Fibroblast of skin of right biceps (primary cell): ENCODE data around the gene AP3B1.

Experiments
- DNase-seq: peaks from one replicate; pipeline ENCODE4 v3.0.0-alpha.2; 2013

Gene AP3B1

DNA sequence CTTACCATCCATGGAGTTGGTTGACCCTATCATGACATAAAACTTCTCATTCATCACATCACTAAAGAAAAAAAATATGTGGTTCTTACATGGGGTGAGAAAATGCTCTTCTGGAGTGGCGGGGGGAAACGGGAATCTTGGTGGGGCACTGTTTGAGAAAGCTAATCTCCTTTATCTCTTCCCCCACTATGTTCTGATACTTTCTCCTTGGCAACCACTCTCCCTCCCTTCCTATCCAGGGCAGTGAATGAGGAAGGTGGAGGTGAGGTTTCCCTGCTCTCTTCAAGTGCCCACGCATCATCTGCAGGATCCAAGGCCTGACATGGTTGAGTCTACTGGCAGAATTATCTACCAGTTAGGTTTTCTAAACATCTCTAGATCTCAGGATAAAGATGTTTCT, 297.6 kb downstream of the AP3B1 start:
- no peak for DNase-seq

DNA sequence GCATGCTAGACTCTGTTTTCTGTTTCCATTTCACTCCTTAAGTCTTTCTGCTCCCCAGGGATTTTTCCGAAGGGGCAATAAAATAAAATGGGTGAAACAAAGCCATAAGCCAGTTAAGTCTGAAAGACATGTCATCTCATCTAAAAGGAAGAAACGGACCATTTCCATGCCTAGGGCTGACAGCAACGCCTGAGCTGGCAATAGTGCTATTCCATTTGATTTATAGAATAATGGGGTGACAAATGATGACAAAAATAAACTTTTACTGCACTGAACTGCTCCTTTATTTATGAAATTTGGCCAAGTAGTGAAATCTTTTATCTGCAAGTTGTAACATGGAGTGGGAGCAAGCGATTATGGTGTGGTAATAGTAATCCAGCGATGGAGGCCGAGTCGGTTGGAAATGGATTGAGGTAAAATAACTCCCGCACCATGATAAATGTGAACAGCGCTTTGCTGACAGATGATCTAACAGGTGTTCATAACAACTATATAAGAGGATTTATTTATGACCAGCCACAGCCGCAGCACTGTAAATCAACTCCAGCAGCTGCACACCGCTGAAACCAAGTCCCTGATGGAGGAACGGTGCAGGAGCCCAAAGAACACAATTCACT, 298.6 kb downstream of the AP3B1 start:
- DNase-seq = no peak

DNA sequence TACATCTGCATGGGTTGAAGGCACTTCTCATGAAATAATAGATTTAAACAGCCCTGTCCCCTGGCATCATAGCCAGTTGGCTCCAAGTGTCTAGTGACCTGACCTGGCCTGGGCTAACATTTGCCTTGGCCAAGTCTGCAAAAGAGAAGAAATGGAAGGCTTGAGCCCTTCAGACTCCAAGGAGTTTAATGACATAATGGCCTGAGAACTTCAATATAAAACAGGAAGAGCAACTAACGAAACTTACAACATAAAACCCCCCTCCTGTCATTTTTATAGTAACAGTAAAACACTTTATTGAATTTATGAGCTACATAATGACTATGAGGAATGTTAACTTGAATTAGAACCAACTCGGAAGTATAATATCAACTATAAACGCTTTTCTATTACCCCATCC, 299.6 kb downstream of the AP3B1 start:
- DNase-seq = no peak

DNA sequence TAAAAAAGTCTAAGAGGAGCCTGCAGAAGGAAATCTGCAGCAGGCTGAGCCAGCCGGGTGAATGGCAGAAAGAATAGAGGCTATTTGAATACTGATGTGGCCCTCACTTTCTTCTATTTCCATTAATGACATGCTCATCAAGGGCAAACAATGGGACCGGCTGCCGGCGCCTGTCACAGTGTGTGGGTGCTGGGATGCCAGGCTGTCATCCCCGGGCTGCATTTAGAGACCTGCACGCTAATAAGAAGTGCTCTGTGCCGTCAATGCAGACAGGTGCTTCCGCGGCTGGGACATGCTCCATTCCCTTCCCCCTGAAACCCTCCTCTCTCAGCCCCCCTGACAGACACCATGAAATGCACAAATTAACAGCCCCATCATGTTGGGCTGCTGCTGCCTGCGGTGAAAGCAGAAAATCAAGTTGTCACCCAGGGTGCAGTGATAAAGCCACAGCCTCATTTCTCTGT, 300.6 kb downstream of the AP3B1 start:
- no peak for DNase-seq

DNA sequence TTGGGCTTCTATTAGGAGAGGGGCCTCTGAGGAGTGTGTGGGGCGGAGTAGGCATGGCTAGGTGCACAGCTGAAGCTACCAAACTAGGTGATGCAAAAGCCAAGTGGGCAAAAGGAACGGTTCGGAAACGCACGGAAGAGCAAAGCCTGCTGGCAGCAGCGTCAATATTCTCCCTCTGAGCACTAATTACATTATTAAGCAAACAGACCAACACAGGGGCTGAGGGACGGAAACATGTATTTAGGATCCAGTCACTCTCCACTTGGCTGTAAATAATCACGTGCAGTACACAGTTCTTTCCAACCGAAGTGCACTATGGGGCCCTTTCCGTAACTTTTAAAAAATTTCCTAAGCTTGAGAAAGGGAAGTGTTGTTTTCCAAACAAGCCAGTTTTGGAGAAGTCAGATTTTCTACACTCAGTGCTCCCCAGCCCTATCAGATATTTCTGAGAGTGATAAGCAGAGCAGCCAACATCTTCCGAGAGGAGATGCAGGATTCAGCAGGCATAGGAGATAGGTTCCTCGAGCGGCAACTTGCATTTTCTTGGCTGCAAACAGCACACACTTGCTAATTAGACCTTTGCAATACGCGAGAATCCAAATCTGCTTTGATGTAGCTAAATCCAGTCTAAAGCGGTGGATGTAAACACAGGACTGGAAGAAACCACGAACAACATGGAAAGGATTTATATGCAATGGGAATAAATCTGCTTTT, 301.2 kb downstream of the AP3B1 start:
- no peak for DNase-seq

- no peak for DNase-seq
These were observed 303.4 kb downstream of the AP3B1 start for GRCh38 chr5:77991084-77991483.

- DNase-seq = no peak
These were observed 304.5 kb downstream of the AP3B1 start for GRCh38 chr5:77990020-77990419.

DNA sequence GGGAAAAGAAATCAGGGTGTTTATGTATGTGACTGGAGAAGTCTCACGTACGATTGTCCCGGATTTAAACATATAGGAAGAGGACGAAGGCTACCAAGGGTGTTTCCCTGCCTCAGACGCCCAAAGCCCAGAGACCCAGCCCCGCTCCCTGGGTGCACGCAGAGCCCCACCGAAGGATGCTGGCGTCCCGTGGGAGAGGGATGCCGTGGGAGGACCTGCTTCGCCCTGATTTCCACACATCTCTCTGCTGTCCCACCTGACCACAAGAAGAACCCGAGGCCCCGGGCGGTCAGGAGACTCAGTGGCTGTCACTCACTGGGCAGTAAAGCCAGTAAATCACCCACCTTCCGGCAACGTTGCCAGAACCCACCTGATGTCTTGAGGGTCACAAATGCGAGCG, 306.5 kb downstream of the AP3B1 start:
- no peak for DNase-seq

- DNase-seq = no peak
These were observed 307.2 kb downstream of the AP3B1 start for GRCh38 chr5:77987331-77987730.

DNA sequence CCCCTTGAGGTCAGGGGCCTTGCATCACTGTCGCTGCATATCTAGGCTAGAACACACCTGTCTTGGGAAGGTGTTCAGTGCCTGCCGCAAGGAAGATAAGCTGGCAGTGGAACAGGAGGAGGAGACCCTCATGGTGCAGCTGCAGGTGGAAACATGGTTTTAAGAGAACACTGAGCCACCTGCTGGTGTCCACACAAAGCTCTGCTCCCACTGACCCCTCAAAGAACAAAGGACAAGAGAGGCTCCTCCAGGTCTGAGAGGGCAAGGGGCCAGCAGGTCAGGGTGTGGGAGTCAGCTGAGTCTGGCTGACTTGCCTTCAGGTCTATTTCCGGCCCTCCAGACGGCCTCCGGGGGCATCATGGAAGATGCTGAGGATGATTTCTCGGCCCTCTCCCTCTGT, 308.2 kb downstream of the AP3B1 start:
- no peak for DNase-seq

- no peak for DNase-seq
These were observed 309.3 kb downstream of the AP3B1 start for GRCh38 chr5:77985247-77985646.

- no peak for DNase-seq
These were observed 309.9 kb downstream of the AP3B1 start for GRCh38 chr5:77984587-77984986.

DNA sequence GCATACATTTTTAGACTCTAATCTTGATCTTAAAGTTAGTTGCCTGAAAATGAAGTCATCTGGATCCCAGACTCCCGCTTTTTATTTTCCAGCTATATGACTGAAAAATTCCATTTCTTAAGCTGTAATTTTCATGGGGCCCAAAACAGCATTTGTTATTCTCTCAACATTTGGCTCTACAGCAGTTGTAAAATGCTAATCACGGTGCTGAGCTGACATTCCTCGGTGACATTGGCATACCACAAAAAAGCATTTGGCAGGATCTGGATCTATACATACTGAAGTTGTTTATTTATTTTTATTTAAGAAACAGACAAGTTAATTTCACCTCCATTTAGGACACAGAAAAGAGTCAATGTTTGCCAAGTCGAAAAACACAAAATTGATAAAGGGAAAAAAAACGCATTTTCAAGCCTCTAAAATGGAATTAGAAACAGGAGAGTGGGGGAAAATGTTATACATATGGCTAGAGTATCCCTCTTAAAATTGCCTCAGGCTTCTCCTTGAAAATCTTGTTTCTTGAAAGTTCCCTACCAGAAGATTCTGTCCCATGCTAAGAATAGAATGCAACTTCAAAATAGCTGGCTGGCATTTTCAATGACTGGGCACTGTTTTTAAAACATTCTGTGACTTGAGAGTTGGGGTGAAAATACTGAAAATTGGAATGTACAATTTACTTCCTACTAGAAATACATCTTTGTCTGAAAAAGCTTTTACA, 310.9 kb downstream of the AP3B1 start:
- no peak for DNase-seq

- DNase-seq = no peak
These were observed 312.7 kb downstream of the AP3B1 start for GRCh38 chr5:77981820-77982219.

GRCh38 chr5:77974576-77974975, 319.9 kb downstream of the AP3B1 start:
- DNase-seq = no peak

- DNase-seq = no peak
These were observed 321.3 kb downstream of the AP3B1 start for GRCh38 chr5:77973253-77973609.

DNA sequence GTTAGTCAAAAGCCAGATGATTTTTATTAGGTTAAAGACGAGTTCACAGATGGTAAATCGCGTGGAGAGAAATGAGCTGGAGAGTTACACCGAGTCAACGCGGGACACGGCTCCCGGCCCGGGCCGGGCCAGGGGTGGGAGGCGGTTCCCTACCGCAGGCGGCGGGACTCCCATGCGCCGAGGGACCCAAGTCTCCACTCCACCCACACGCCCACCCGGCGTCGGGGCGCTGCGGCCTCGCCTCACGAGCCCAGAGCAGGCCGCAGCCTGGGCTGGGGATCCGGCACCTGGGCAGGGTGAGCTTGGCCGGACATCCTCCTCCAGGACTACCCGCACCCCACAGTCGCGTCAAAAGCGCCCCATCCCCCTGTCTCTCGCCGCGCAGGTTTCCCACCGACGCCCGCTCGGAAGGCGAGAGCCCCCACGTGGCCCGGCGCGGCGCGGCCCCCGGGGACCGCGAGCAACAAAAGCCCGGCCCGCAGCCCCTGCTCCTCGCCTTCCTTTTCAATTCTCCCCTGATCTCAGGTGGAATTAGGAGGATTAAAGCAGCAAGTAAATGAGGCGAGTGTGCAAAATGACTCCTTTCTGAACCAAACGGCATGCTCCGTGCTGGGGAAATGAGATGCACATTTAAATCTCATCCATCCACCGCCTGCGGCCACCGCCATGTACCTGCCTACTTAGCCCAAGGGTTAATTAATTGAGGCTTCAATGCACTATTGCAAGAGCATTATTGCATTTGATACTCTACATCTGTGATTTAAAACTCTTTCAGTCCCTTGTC, 321.8 kb downstream of the AP3B1 start:
- peak; percentile 20 for DNase-seq

- DNase-seq = no peak
These were observed 322.6 kb downstream of the AP3B1 start for GRCh38 chr5:77971776-77972468.

GRCh38 chr5:77970891-77971290, 323.6 kb downstream of the AP3B1 start:
- DNase-seq = no peak

GRCh38 chr5:77963795-77964194, 330.7 kb downstream of the AP3B1 start:
- DNase-seq = no peak

- DNase-seq = no peak
These were observed 333.6 kb downstream of the AP3B1 start for GRCh38 chr5:77960863-77961396.

GRCh38 chr5:77960305-77960704, 334.2 kb downstream of the AP3B1 start:
- no peak for DNase-seq
